Esophagus muscularis mucosa (tissue), 4 donors: Measurements from ENCODE around the gene HSPB9. TPM values are rescaled to one million over a fixed set of nuclear protein-coding genes. Genes with fewer than 3 reads are reported as not detected.

Experiments
- DNase-seq: peaks from one replicate; pipeline ENCODE4 v3.0.0-alpha.2; 2017; ENCODE audit errors: extremely low spot score
- H3K27ac ChIP-seq, 4 donors: fragments of 200-600 bp; sonication (generic); replicated peaks in 1 of 4; 1 replicate in 3 of 4; 2 replicates in 1 of 4; pipeline ENCODE4 v1.5.1; 2016 to 2019; ENCODE audit warnings: mild to moderate bottlenecking in 1 of 4
- H3K27me3 ChIP-seq, 4 donors: fragments of 200-600 bp; sonication (generic); one replicate each; pipeline versions ENCODE4 v1.5.1 to v1.6.0; 2016 to 2019
- H3K36me3 ChIP-seq, 4 donors: fragments of 200-600 bp; sonication (generic); one replicate each; pipeline ENCODE4 v1.5.1; 2016 to 2019
- H3K4me1 ChIP-seq, 4 donors: fragments of 200-600 bp; sonication (generic); one replicate each; pipeline ENCODE4 v1.5.1; 2016 to 2019
- H3K4me3 ChIP-seq, 4 donors: fragments of 200-600 bp; sonication (generic); 1 replicate in 2 of 4; 2 replicates in 2 of 4; pipeline ENCODE4 v1.5.1; 2016 to 2019; ENCODE audit warnings: mild to moderate bottlenecking in 4 of 4, moderate library complexity in 1 of 4
- H3K9me3 ChIP-seq, 4 donors: fragments of 200-600 bp; sonication (generic); 1 replicate in 3 of 4; 2 replicates in 1 of 4; pipeline ENCODE4 v1.5.1; 2016 to 2019
- EP300 ChIP-seq: sonication (generic); formaldehyde crosslinking; IDR thresholded peaks from one replicate; pipeline ENCODE4 v1.6.1; 2017; ENCODE audit warnings: antibody characterized with exemption
- POLR2A ChIP-seq: fragments of 450-650 bp; IDR thresholded peaks from one replicate; pipeline ENCODE4 v1.6.1; 2017; ENCODE audit warnings: antibody characterized with exemption, moderate library complexity, mild to moderate bottlenecking, low read depth
- POLR2AphosphoS5 ChIP-seq, 2 donors: sonication (generic); formaldehyde crosslinking; IDR thresholded peaks; one replicate each; pipeline ENCODE4 v1.6.1; 2017; ENCODE audit warnings: antibody characterized with exemption in 2 of 2
- WGBS: methylation state at CpG from one replicate; pipeline ENCODE4 v1.1.5; 2018; 5-methylcytosine and 5-hydroxymethylcytosine counted together
- intact Hi-C: fragments of 100-400 bp; cut with DNase I; formaldehyde crosslinking; loops from one replicate; pipeline ENCODE4 v1.15.1; 2023
- total RNA-seq, 4 donors: library from RNA; depleted of rRNA; stranded (reverse); fragments of >200 nt; gene quantifications; one replicate each; pipeline versions ENCODE4 v1.1.0 to v1.2.1, GENCODE V29; 2016
- TF ChIP-seq, protein P1 (sequence below), 3 experiments: fragments of 200-600 bp in 2 of 3; fragments of 450-650 bp in 1 of 3; sonication (generic) in 2 of 3; IDR thresholded peaks; one replicate each; pipeline ENCODE4 v1.5.1; 2017 to 2019; ENCODE audit warnings: antibody characterized with exemption in 3 of 3, mild to moderate bottlenecking in 2 of 3, moderate library complexity in 1 of 3

HSPB9 gene
- total RNA-seq, 4 donors from 2014 or later, result 0.26 to 0.42 TPM; not detected in 2

GRCh38 chr17:42087736-42088705, 34.6 kb upstream of the HSPB9 start:
- DNase-seq, result no peak
- no peaks in the 10 kb centered on the region for H3K36me3 ChIP-seq
- peaks cover 0 to 33% (median 2%) of the 10 kb centered on the region in 4 donors for H3K27me3 ChIP-seq
- no peaks in the 10 kb centered on the region for H3K4me1 ChIP-seq
- H3K9me3 ChIP-seq, result no peaks in the 10 kb centered on the region
- 77% methylated on average over 7 of the region's 20 CpGs for WGBS
- intact Hi-C loops, result no loop called here
- H3K27ac ChIP-seq, result no peak overlapping the region
- TF ChIP-seq, protein P1, sequence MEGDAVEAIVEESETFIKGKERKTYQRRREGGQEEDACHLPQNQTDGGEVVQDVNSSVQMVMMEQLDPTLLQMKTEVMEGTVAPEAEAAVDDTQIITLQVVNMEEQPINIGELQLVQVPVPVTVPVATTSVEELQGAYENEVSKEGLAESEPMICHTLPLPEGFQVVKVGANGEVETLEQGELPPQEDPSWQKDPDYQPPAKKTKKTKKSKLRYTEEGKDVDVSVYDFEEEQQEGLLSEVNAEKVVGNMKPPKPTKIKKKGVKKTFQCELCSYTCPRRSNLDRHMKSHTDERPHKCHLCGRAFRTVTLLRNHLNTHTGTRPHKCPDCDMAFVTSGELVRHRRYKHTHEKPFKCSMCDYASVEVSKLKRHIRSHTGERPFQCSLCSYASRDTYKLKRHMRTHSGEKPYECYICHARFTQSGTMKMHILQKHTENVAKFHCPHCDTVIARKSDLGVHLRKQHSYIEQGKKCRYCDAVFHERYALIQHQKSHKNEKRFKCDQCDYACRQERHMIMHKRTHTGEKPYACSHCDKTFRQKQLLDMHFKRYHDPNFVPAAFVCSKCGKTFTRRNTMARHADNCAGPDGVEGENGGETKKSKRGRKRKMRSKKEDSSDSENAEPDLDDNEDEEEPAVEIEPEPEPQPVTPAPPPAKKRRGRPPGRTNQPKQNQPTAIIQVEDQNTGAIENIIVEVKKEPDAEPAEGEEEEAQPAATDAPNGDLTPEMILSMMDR (IDR thresholded peaks at IDR 0.05), result no peak
- TF ChIP-seq POLR2A, result no peak
- TF ChIP-seq POLR2AphosphoS5 (IDR thresholded peaks at IDR 0.05), result no peak
- TF ChIP-seq EP300, result no peak
- peak overlapping the region in 2 of 4 donors; percentile 2 to 11 for H3K4me3 ChIP-seq

DNA sequence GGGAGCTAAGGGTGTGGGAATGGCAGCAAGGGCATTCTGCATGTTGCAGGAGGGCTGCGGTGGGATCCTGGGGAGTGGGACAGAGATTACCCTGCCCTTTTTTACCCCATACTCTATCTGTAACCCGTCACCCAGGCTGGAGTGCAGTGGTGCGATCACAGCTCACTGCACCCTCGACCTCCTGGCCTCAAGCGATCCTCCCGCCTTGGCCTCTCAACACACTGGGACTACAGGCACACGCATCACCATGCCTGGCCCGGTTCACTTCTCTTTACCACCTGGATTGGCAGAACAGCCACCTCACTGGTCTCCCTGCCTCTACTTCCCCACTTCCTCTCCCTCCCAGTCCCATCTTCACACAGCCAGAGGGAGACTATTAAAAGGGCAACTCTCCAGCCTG, 33.9 kb upstream of the HSPB9 start:
- Histone ChIP-seq H3K9me3 (no peaks in the 10 kb centered on the region), H3K27ac (no peak overlapping the region), H3K4me3 (peak overlapping the region in 2 of 4 donors; percentile 2 to 11), H3K4me1 (no peaks in the 10 kb centered on the region), H3K36me3 (no peaks in the 10 kb centered on the region), H3K27me3 (peaks cover 0 to 37% (median 2%) of the 10 kb centered on the region in 4 donors)
- intact Hi-C loops, result no loop called here
- TF ChIP-seq EP300 (no peak), POLR2AphosphoS5 (IDR thresholded peaks at IDR 0.05) (no peak), POLR2A (no peak)
- TF ChIP-seq, protein P1 (IDR thresholded peaks at IDR 0.05), result no peak
- WGBS, result 89% methylated on average over 8 of the region's 8 CpGs
- no peak for DNase-seq

GRCh38 chr17:42090964-42091790, 31.4 kb upstream of the HSPB9 start:
- intact Hi-C loops, result no loop called here
- peaks cover 0 to 55% (median 2%) of the 10 kb centered on the region in 4 donors for H3K27me3 ChIP-seq
- H3K27ac ChIP-seq, result no peak overlapping the region
- no peak for DNase-seq
- no peaks in the 10 kb centered on the region for H3K9me3 ChIP-seq
- no peaks in the 10 kb centered on the region for H3K4me1 ChIP-seq
- TF ChIP-seq POLR2A, result no peak
- TF ChIP-seq POLR2AphosphoS5 (IDR thresholded peaks at IDR 0.05), result no peak
- TF ChIP-seq, protein P1 (IDR thresholded peaks at IDR 0.05), result no peak
- no peak for TF ChIP-seq EP300
- H3K36me3 ChIP-seq, result no peaks in the 10 kb centered on the region
- H3K4me3 ChIP-seq, result no peak overlapping the region
- 83% methylated on average over 8 of the region's 8 CpGs for WGBS

DNA sequence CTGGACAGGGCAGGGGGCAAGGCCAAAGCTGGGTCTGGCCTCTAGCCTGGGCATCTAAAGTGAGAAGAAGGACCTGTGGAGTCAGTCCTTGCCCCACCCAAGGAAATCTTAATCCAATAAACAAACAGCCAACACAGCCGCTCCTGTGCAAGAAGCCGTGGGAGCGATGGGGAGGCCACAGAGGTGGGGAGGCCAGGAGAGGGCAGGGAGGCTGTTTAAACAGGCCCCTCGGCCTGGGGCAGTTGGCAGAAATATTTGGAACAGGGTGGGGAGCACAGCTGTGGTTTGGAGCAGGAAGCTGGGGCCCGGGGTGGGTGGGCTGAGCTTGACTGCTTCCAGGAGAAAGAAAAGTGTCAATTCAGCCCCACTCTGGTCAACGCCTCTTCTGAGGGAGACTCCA, 29.7 kb upstream of the HSPB9 start:
- H3K9me3 ChIP-seq, result no peaks in the 10 kb centered on the region
- no peak overlapping the region for H3K27ac ChIP-seq
- H3K4me3 ChIP-seq, result no peak overlapping the region
- WGBS, result 68% methylated on average over 6 of the region's 6 CpGs
- TF ChIP-seq EP300, result no peak
- TF ChIP-seq, protein P1 (IDR thresholded peaks at IDR 0.05), result no peak
- TF ChIP-seq POLR2AphosphoS5 (IDR thresholded peaks at IDR 0.05), result no peak
- TF ChIP-seq POLR2A, result no peak
- peaks cover 1 to 7% (median 3%) of the 10 kb centered on the region in 4 donors for H3K4me1 ChIP-seq
- DNase-seq, result no peak
- peaks cover 0 to 71% (median 13%) of the 10 kb centered on the region in 4 donors for H3K27me3 ChIP-seq
- intact Hi-C loops, result no loop called here
- H3K36me3 ChIP-seq, result no peaks in the 10 kb centered on the region
